Brain microvascular endothelial cell (primary cell): ENCODE data around the gene TTLL3.

Experiments
- DNase-seq: peaks from one replicate; pipeline ENCODE4 v3.0.0-alpha.2; 2020
- H3K27ac ChIP-seq: fragments of 250-450 bp; sonication (Bioruptor Pico); 2 replicates; pipeline ENCODE4 v1.5.1; 2020; ENCODE audit warnings: mild to moderate bottlenecking, moderate library complexity
- H3K27me3 ChIP-seq: fragments of 250-450 bp; sonication (Bioruptor Pico); replicated peaks from 2 replicates; pipeline ENCODE4 v1.5.1; 2020; ENCODE audit warnings: mild to moderate bottlenecking
- H3K36me3 ChIP-seq: fragments of 250-450 bp; sonication (Bioruptor Pico); replicated peaks from 2 replicates; pipeline ENCODE4 v1.5.1; 2020; ENCODE audit warnings: mild to moderate bottlenecking
- H3K4me3 ChIP-seq: 2 replicates; pipeline ENCODE4 v1.5.1; 2011; ENCODE audit warnings: low read depth, mild to moderate bottlenecking, control low read depth, low read length, moderate library complexity
- CTCF ChIP-seq: IDR thresholded peaks from 2 replicates; pipeline ENCODE4 v1.5.1; 2011; ENCODE audit warnings: low read depth, mild to moderate bottlenecking, moderate library complexity, low read length, control low read depth, inconsistent platforms; ENCODE audit errors: missing control alignments
- in situ Hi-C: cut with HindIII; loops from 2 replicates; pipeline ENCODE4 v1.10.0; 2017; ENCODE audit warnings: low sequenced_read_pairs, low pct_ligation_motif_present

The TTLL3 gene

GRCh38 chr3:9791127-9791526 is 18.9 kb upstream of the TTLL3 start:
- Histone ChIP-seq H3K27ac (no peak overlapping the region), H3K27me3 (no peaks in the 10 kb centered on the region), H3K4me3 (no peak overlapping the region), H3K36me3 (peaks cover 32% of the 10 kb centered on the region)
- in situ Hi-C loops: no loop called here
- TF ChIP-seq CTCF: no peak
- no peak for DNase-seq

DNA sequence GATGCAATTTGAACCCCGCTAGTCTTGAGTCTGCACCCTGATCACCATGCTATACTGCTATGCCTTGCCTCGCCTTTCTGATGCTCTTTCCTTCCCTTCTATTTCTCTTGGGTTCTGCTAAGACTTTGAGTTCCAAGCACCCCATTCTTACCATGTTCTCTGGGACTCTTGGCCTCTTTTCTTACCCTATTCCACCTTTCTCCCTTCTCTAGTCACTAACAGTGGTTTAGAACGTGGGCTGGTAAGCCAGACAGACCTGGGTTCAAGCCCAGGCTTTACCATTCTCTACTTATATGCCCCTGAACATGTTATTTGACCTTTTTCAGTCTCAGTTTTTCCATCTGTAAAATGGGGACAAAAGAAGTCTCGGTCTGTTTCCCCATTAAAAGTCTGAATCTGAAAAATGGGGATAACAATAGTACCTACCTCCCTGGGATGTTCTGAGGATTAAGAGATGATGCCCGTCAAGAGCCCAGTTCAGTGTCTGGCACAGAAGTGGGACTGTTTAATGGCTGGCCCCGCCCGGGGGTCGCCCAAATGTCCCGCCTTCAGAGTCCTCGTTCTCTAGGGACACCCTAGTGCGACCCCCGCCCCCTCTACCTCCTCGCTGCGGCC is 18.2 kb upstream of the TTLL3 start:
- Histone ChIP-seq H3K27me3 (no peaks in the 10 kb centered on the region), H3K36me3 (peaks cover 27% of the 10 kb centered on the region), H3K27ac (peak overlapping the region; percentile 97), H3K4me3 (peak overlapping the region; percentile 79)
- no peak for TF ChIP-seq CTCF
- in situ Hi-C loops: no loop called here
- no peak for DNase-seq

- Histone ChIP-seq H3K27ac (peak within 1 kb of the TSS; percentile 97), H3K4me3 (peak within 1 kb of the TSS; percentile 79), H3K36me3 (peaks cover 33% of the 10 kb centered on the region), H3K27me3 (no peaks in the 10 kb centered on the region)
- in situ Hi-C loops: no loop called here
- peak; percentile 93 for DNase-seq
- TF ChIP-seq CTCF: no peak
Measured at GRCh38 chr3:9792405-9793160, 17.5 kb upstream of the TTLL3 start, which contains the start of the genes ARPC4 and TADA3. Gene ARPC4 (plus strand): TSS chr3:9793082. CDS start chr3:9793122, 40 bp downstream. Gene TADA3 (minus strand): TSS chr3:9792473. CDS start chr3:9791466, 1,007 bp downstream.

GRCh38 chr3:9793161-9793781 is 16.8 kb upstream of the TTLL3 start:
- peak; percentile 40 for DNase-seq
- H3K27me3 ChIP-seq: no peaks in the 10 kb centered on the region
- peak overlapping the region; percentile 79 for H3K4me3 ChIP-seq
- no peak for TF ChIP-seq CTCF
- in situ Hi-C loops: no loop called here
- peak overlapping the region; percentile 97 for H3K27ac ChIP-seq
- peaks cover 38% of the 10 kb centered on the region for H3K36me3 ChIP-seq

GRCh38 chr3:9794400-9794799 is 15.7 kb upstream of the TTLL3 start:
- Histone ChIP-seq H3K27ac (no peak overlapping the region), H3K27me3 (no peaks in the 10 kb centered on the region), H3K36me3 (peaks cover 41% of the 10 kb centered on the region), H3K4me3 (no peak overlapping the region)
- in situ Hi-C loops: no loop called here
- TF ChIP-seq CTCF: no peak
- DNase-seq: no peak
